GM12878 (cell line): ENCODE data around the gene MILR1. TPM values are rescaled to one million over a fixed set of nuclear protein-coding genes. Genes with fewer than 3 reads are reported as not detected.
A peak's percentile ranks its signal among the peaks of the same experiment; 100 is the strongest.

Experiments used
- ATAC-seq: fragments of 200-7000 bp; cut with Tn5 transposase; 3 replicates; pipeline ENCODE4 v1.9.1; 2020; ENCODE audit warnings: mild to moderate bottlenecking, moderate library complexity
- BruUV-seq: library from RNA; stranded (reverse); fragments of 400-500 nt; replicated peaks from 2 replicates; lab custom pipeline; 2021; lab: Mats Ljungman, UMichigan
- CTCF ChIA-PET: fragments of 300-600 bp; sonication (Branson Sonifier 250); formaldehyde crosslinking; extraction: SDS; loops from one replicate; lab custom pipeline; 2021; ENCODE audit warnings: inconsistent platforms; lab: Yijun Ruan, JAX
- POLR2A ChIA-PET: fragments of 350-600 bp; formaldehyde crosslinking; extraction: SDS; loops from one replicate; lab custom pipeline; 2021; ENCODE audit warnings: inconsistent platforms; lab: Charles Lee
- RAD21 ChIA-PET: fragments of 300-600 bp; sonication (Branson Sonifier 250); formaldehyde crosslinking; loops from one replicate; lab custom pipeline; 2023; ENCODE audit warnings: antibody characterized with exemption; ENCODE audit not compliant: unreplicated experiment; lab: Charles Lee
- SMC1A ChIA-PET: fragments of 300-600 bp; sonication (Branson Sonifier 250); formaldehyde crosslinking; loops from one replicate; lab custom pipeline; 2023; ENCODE audit not compliant: unreplicated experiment, uncharacterized antibody; lab: Charles Lee
- DNase-seq: peaks from one replicate; pipeline ENCODE4 v3.0.0-alpha.2; 2011; ENCODE audit warnings: low read depth, low spot score
- FAIRE-seq: peaks from 3 replicates; lab custom pipeline; 2011; peaks lifted over from hg19 to GRCh38; lab: Jason Lieb, UNC
- H2AFZ ChIP-seq: 2 replicates; pipeline ENCODE4 v1.6.0; 2011; ENCODE audit warnings: low read depth, low read length, control low read depth; ENCODE audit not compliant: control insufficient read depth
- H3K27ac ChIP-seq: 2 replicates; pipeline ENCODE4 v1.5.1; 2011; ENCODE audit warnings: control low read depth; ENCODE audit not compliant: control insufficient read depth, insufficient read depth
- H3K27me3 ChIP-seq, 2 experiments: replicated peaks in 1 of 2; 2 replicates each; pipeline versions ENCODE4 v1.6.0 to v1.6.1; 2011; ENCODE audit warnings: low read length in 1 of 2; ENCODE audit not compliant: control insufficient read depth in 2 of 2, insufficient read depth in 2 of 2
- H3K36me3 ChIP-seq, 2 experiments: 2 replicates each; pipeline ENCODE4 v1.5.1; 2011; ENCODE audit warnings: low read length in 1 of 2; ENCODE audit not compliant: control insufficient read depth in 2 of 2, insufficient read depth in 2 of 2
- H3K4me1 ChIP-seq: 2 replicates; pipeline ENCODE4 v1.6.1; 2011; ENCODE audit warnings: mild to moderate bottlenecking, low read length, moderate library complexity, mixed read lengths; ENCODE audit not compliant: control insufficient read depth, insufficient read depth
- H3K4me2 ChIP-seq: 2 replicates; pipeline ENCODE4 v1.6.0; 2011; ENCODE audit warnings: control low read depth; ENCODE audit not compliant: control insufficient read depth, insufficient read depth
- H3K4me3 ChIP-seq: fragments of 200-600 bp; sonication (generic); 2 replicates; pipeline ENCODE4 v1.5.1; 2016
- H3K79me2 ChIP-seq: 2 replicates; pipeline ENCODE4 v1.6.0; 2011; ENCODE audit warnings: low read length; ENCODE audit not compliant: control insufficient read depth, insufficient read depth
- H3K9ac ChIP-seq: 2 replicates; pipeline ENCODE4 v1.8.0; 2011; ENCODE audit warnings: low read length, control low read depth, mixed read lengths; ENCODE audit not compliant: control insufficient read depth, insufficient read depth
- H3K9me3 ChIP-seq: replicated peaks from 3 replicates; pipeline ENCODE4 v1.5.1; 2011; ENCODE audit warnings: mild to moderate bottlenecking, low read length; ENCODE audit not compliant: control insufficient read depth, insufficient read depth
- H4K20me1 ChIP-seq: 2 replicates; pipeline ENCODE4 v1.6.0; 2011; ENCODE audit not compliant: control insufficient read depth, insufficient read depth
- BCLAF1 ChIP-seq: fragments of 450-650 bp; IDR thresholded peaks from 2 replicates; pipeline ENCODE4 v1.6.1; 2017; ENCODE audit warnings: antibody characterized with exemption, mild to moderate bottlenecking, moderate library complexity
- BHLHE40 ChIP-seq, 2 experiments: fragments of 450-650 bp in 1 of 2; IDR thresholded peaks; 2 replicates each; pipeline ENCODE4 v1.6.1; 2011 to 2017; ENCODE audit warnings: low read depth in 2 of 2, borderline replicate concordance in 1 of 2, improper control_type of control experiment in 1 of 2, low read length in 1 of 2, mild to moderate bottlenecking in 1 of 2
- CBFB ChIP-seq: IDR thresholded peaks from 2 replicates; pipeline ENCODE4 v1.6.1; 2016; ENCODE audit warnings: antibody characterized with exemption, low read depth
- FOXM1 ChIP-seq: IDR thresholded peaks from 2 replicates; pipeline ENCODE4 v1.6.1; 2012; ENCODE audit warnings: low read depth, mild to moderate bottlenecking, inconsistent platforms, low read length, moderate library complexity
- HDAC6 ChIP-seq: fragments of 200-600 bp; sonication (generic); IDR thresholded peaks from one replicate; pipeline ENCODE4 v1.8.0; 2017; ENCODE audit warnings: antibody characterized with exemption; ENCODE audit not compliant: unreplicated experiment
- IKZF2 ChIP-seq, 2 experiments: fragments of 450-650 bp; IDR thresholded peaks; 2 replicates each; pipeline ENCODE4 v1.6.1; 2017; ENCODE audit warnings: mild to moderate bottlenecking in 2 of 2, moderate library complexity in 2 of 2
- NKRF ChIP-seq: fragments of 450-650 bp; conservative IDR thresholded peaks from 2 replicates; pipeline ENCODE4 v1.6.1; 2017; ENCODE audit warnings: mild to moderate bottlenecking, moderate library complexity
- SIN3A ChIP-seq: IDR thresholded peaks from 2 replicates; pipeline ENCODE4 v1.6.1; 2012; ENCODE audit warnings: low read depth, low read length, improper control_type of control experiment
- SIX5 ChIP-seq: IDR thresholded peaks from 2 replicates; pipeline ENCODE4 v1.6.1; 2011; ENCODE audit warnings: mild to moderate bottlenecking, low read depth, low read length, moderate library complexity; ENCODE audit not compliant: severe bottlenecking
- SPI1 ChIP-seq: IDR thresholded peaks from 2 replicates; pipeline ENCODE4 v1.6.1; 2011; ENCODE audit warnings: low read depth, mild to moderate bottlenecking, low read length, moderate library complexity, borderline replicate concordance; ENCODE audit not compliant: insufficient read depth
- WGBS: methylation state at CpG from one replicate; pipeline ENCODE4 v1.1.6; 2016; ENCODE audit warnings: low lambda C conversion rate; ENCODE audit not compliant: insufficient replicate concordance, insufficient coverage; ENCODE audit errors: missing lambda C conversion rate; 5-methylcytosine and 5-hydroxymethylcytosine counted together
- in situ Hi-C: fragments of 300-500 bp; cut with MboI; formaldehyde crosslinking; loops from 9 replicates; pipeline ENCODE4 v1.14.3; 2018; ENCODE audit warnings: mixed read lengths
- intact Hi-C: fragments of 100-400 bp; cut with micrococcal nuclease; formaldehyde crosslinking; loops from one replicate; pipeline ENCODE4 v1.14.2; 2022; ENCODE audit not compliant: unreplicated experiment
- polyA plus RNA-seq, 11 experiments: library from polyadenylated mRNA; depleted of rRNA in 4 of 11; unstranded in 6 of 11; stranded (reverse) in 5 of 11; fragments of >200 nt; fragmentation: Nextera tagmentation in 4 of 11; fragmentation: Illumina TruSeq in 1 of 11; extraction: Ambion mirVana in 4 of 11; extraction: Trizol in 1 of 11; gene quantifications; 1 replicate in 1 of 11; 2 replicates in 10 of 11; pipeline versions ENCODE4 v1.2.1 to v1.2.3, GENCODE V29; 2011 to 2016; ENCODE audit warnings: inconsistent platforms in 2 of 11, missing spikeins in 2 of 11, low read depth in 1 of 11
- total RNA-seq, 4 experiments: library from RNA; depleted of rRNA in 3 of 4; stranded (reverse); fragments of >200 nt in 3 of 4; fragmentation: Illumina TruSeq in 1 of 4; extraction: Trizol in 1 of 4; gene quantifications; 2 replicates each; pipeline versions ENCODE4 v1.2.1 to v1.2.3, GENCODE V29; 2013 to 2021
- TF ChIP-seq, protein P1 (sequence below): IDR thresholded peaks from 2 replicates; pipeline ENCODE4 v1.6.1; 2012; ENCODE audit warnings: low read depth, low read length, improper control_type of control experiment
- TF ChIP-seq, protein P2 (sequence below), 3 experiments: IDR thresholded peaks in 2 of 3; conservative IDR thresholded peaks in 1 of 3; 2 replicates each; pipeline ENCODE4 v1.5.1; 2011; ENCODE audit warnings: low read depth in 3 of 3, low read length in 3 of 3, mild to moderate bottlenecking in 3 of 3, control low read depth in 2 of 3, moderate library complexity in 2 of 3, inconsistent platforms in 1 of 3, mixed read lengths in 1 of 3; ENCODE audit not compliant: control insufficient read depth in 2 of 3, insufficient read depth in 1 of 3; ENCODE audit errors: extremely low read depth in 1 of 3

Gene MILR1
- total and polyA plus RNA-seq, 10 of the 15 experiments (the other 5 are each of a cell fraction or from before 2014, with no cell fraction given) = 2.0 to 47.2 (median 17.2) TPM

GRCh38 chr17:64507413-64507782 lies 58.5 kb downstream of the MILR1 start:
- Histone ChIP-seq H3K27ac (peak overlapping the region; percentile 100), H3K36me3 (peaks cover 2 to 24% of the 10 kb centered on the region in 2 experiments), H2AFZ (peak overlapping the region; percentile 86), H3K9me3 (no peaks in the 10 kb centered on the region), H3K79me2 (peaks cover 66% of the 10 kb centered on the region), H3K4me2 (peak overlapping the region; percentile 61), H3K4me3 (peak overlapping the region; percentile 100), H3K4me1 (peaks cover 4% of the 10 kb centered on the region; the same call in 1 of the 2 replicates), H4K20me1 (peaks cover 6% of the 10 kb centered on the region), H3K27me3 (no peaks in the 10 kb centered on the region), H3K9ac (peak overlapping the region; percentile 100)
- RAD21 ChIA-PET = interaction anchor here (0.7 to 2.6 kb wide), 6 partner anchors 9 to 885 kb away, joined by 3 to 11 read pairs (median 6); partner anchors contain the start of genes MAP3K3 and POLG2
- FAIRE-seq (peak; percentile 27), DNase-seq (no peak), ATAC-seq (peak; percentile 46)
- WGBS = 1% methylated on average over 13 of the region's 13 CpGs
- POLR2A ChIA-PET = interaction anchor here (0.9 to 3.0 kb wide), 8 partner anchors 8 to 765 kb away, joined by 3 to 64 read pairs (median 4); partner anchors contain the start of gene POLG2
- BruUV-seq = no TSS peak
- in situ Hi-C loops (loop anchor here (10.0 kb wide), 2 partner anchors 137 to 663 kb away; partner anchors contain the start of gene SMARCD2), intact Hi-C loops (loop anchor here (2.0 kb wide), 1 partner anchor 141 kb away; no protein-coding TSS in a partner anchor)
- CTCF ChIA-PET = interaction anchor here (0.6 to 6.8 kb wide), 8 partner anchors 9 to 217 kb away, joined by 3 to 89 read pairs (median 6); partner anchors contain the start of gene POLG2
- SMC1A ChIA-PET = interaction anchor here (0.9 to 2.1 kb wide), 10 partner anchors 8 to 196 kb away, joined by 3 to 11 read pairs (median 4); no protein-coding TSS in a partner anchor
- TF ChIP-seq SIN3A (peak; percentile 30; the same call in 1 of the 2 replicates), IKZF2 (IDR thresholded peaks at IDR 0.05) (no peak), HDAC6 (no peak), BHLHE40 (IDR thresholded peaks at IDR 0.05; ENCODE audit: borderline replicate concordance in 1 of 2, low read depth in 2 of 2, low read length in 1 of 2) (no peak), FOXM1 (no peak; the same call in 1 of the 2 replicates), SIX5 (no peak), BCLAF1 (no peak), SPI1 (no peak), NKRF (peak; percentile 65), CBFB (no peak)
- TF ChIP-seq, protein P1, sequence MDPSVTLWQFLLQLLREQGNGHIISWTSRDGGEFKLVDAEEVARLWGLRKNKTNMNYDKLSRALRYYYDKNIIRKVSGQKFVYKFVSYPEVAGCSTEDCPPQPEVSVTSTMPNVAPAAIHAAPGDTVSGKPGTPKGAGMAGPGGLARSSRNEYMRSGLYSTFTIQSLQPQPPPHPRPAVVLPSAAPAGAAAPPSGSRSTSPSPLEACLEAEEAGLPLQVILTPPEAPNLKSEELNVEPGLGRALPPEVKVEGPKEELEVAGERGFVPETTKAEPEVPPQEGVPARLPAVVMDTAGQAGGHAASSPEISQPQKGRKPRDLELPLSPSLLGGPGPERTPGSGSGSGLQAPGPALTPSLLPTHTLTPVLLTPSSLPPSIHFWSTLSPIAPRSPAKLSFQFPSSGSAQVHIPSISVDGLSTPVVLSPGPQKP = no peak
- TF ChIP-seq, protein P2, sequence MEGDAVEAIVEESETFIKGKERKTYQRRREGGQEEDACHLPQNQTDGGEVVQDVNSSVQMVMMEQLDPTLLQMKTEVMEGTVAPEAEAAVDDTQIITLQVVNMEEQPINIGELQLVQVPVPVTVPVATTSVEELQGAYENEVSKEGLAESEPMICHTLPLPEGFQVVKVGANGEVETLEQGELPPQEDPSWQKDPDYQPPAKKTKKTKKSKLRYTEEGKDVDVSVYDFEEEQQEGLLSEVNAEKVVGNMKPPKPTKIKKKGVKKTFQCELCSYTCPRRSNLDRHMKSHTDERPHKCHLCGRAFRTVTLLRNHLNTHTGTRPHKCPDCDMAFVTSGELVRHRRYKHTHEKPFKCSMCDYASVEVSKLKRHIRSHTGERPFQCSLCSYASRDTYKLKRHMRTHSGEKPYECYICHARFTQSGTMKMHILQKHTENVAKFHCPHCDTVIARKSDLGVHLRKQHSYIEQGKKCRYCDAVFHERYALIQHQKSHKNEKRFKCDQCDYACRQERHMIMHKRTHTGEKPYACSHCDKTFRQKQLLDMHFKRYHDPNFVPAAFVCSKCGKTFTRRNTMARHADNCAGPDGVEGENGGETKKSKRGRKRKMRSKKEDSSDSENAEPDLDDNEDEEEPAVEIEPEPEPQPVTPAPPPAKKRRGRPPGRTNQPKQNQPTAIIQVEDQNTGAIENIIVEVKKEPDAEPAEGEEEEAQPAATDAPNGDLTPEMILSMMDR (IDR thresholded peaks at IDR 0.05 in 2 of 3, conservative IDR thresholded peaks at IDR 0.05 in 1 of 3; ENCODE audit: control insufficient read depth in 2 of 3, extremely low read depth in 1 of 3, insufficient read depth in 1 of 3, low read depth in 3 of 3, low read length in 3 of 3) = peak; percentile 46 to 68 (median 62)
